ENCODE data around the gene LAMA3.

DNA sequence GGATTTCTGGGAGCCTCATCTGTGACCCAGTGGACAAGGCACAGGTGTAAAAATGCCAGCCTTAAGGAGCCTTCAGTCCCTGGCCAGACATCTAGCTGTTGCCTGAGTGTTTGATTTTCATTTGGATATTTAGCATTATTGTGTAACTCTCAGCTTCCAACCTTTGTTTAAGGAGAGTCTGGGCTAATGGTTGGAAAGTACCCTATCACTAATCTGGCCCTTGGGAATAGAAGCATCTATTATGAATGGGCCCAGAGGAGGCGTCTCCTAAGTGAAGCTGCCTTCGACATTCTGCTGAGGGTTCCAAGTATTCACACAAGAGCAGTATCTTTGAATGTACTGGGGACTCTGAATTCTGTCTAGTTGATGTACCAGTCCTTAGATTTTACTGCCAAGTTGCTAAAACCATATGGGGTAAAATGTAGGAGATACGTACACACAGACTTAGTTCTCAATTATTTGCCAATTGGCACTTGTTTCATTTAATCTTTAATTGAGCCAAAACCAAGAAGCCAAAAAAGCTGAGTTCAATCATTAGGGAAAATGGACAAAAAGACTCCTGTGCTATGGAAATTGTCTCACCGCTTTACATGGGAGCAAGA is 19.3 kb upstream of the LAMA3 start:
- TF ChIP-seq, protein P1, sequence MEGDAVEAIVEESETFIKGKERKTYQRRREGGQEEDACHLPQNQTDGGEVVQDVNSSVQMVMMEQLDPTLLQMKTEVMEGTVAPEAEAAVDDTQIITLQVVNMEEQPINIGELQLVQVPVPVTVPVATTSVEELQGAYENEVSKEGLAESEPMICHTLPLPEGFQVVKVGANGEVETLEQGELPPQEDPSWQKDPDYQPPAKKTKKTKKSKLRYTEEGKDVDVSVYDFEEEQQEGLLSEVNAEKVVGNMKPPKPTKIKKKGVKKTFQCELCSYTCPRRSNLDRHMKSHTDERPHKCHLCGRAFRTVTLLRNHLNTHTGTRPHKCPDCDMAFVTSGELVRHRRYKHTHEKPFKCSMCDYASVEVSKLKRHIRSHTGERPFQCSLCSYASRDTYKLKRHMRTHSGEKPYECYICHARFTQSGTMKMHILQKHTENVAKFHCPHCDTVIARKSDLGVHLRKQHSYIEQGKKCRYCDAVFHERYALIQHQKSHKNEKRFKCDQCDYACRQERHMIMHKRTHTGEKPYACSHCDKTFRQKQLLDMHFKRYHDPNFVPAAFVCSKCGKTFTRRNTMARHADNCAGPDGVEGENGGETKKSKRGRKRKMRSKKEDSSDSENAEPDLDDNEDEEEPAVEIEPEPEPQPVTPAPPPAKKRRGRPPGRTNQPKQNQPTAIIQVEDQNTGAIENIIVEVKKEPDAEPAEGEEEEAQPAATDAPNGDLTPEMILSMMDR (conservative IDR thresholded peaks at IDR 0.05), result no peak
- TF ChIP-seq ZFX (IDR thresholded peaks at IDR 0.05), result no peak

Data from C4-2B (cell line).